ENCODE results near the gene PRKCSH. TPM values are rescaled to one million over a fixed set of nuclear protein-coding genes. Genes with fewer than 3 reads are reported as not detected.

The PRKCSH gene
- total RNA-seq, 8 experiments from 2014 or later: 160 to 255 (median 196) TPM

- peak overlapping the region; percentile 75 to 98 (median 84) for H3K4me3 ChIP-seq
- in situ Hi-C loops (cut with MboI; ENCODE audit: low pct_unique_long_range_greater_than_20kb in 2 of 9, low sequenced_read_pairs in 9 of 9, unreplicated experiment in 9 of 9): loop anchor here in 3 of 9 experiments (25.0 kb wide), 1 partner anchor 191 kb away; the partner anchor contains the start of gene TSPAN16 (in 3 of the 3)
- H3K27ac ChIP-seq: peak overlapping the region; percentile 86 to 93
- WGBS, 10 experiments: 69 to 100% (median 80%) methylated on average over 1 to 7 of the region's 19 CpGs; no CpG with 5 or more reads in 5 of the 10 experiments
- no peak for ATAC-seq (replicated peaks in 6 of 8)
- H3K4me1 ChIP-seq (replicated peaks in 1 of 2): peaks cover 0 to 10% of the 10 kb centered on the region in 2 donors
Observed at GRCh38 chr19:11478167-11479089, 43.0 kb downstream of the PRKCSH start.

- ATAC-seq (replicated peaks in 6 of 8): peak in 5 of 8 experiments; percentile 30 to 44 (median 43)
Observed at GRCh38 chr19:11479090-11479897, 43.9 kb downstream of the PRKCSH start.

DNA sequence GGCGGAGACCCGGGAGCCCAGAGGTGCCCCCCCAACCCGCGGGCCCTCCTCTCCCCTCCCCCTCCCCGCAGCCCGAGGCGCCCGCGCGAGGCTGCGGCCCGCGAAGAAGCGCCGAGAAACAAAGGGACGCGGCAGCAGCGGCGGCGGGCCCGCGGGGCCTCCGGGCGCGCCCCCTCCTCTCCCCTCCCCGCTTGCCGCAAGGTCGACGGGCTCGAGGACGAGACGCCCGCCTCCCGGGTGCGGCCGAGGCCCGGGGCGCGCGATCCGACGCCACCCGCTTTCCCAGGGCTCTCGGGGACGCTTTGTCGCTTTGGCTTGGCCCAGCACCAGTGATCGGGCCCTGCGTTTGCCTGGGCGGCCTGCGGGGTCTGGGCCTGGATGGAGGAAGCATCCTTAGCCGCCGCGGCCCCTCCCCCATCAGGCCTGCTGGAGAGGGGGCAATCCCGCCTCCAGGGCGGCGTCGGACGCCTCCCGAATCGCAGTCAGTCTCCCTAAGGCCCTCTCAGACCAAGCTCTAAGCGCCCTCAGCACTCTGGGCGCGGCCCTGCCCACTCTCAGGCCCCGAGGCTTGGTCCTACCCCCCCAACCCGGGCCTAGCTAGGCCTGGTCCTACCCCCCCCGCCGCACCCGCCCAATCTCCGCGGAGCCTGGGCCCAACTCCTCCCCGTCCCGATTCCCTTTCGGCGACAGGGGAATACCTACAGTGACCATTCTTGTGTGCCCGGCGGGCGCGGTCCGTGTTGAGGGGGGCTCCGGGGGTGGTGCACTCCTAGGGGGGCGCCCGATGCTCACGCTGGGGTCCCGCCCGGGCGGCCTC, 44.7 kb downstream of the PRKCSH start:
- peak overlapping the region; percentile 86 to 93 for H3K27ac ChIP-seq
- 0% methylated on average over 2 to 3 of the region's 86 CpGs; no CpG with 5 or more reads in 8 of the 10 experiments for WGBS, 10 experiments
- in situ Hi-C loops (cut with MboI; ENCODE audit: low pct_unique_long_range_greater_than_20kb in 2 of 9, low sequenced_read_pairs in 9 of 9, unreplicated experiment in 9 of 9): loop anchor here in 3 of 9 experiments (25.0 kb wide), 1 partner anchor 193 kb away; the partner anchor contains the start of gene TSPAN16 (in 3 of the 3)

More at GRCh38 chr19:11479090-11479897, 43.9 kb downstream of the PRKCSH start:
- H3K4me3 ChIP-seq: peak overlapping the region; percentile 75 to 98 (median 84)
- WGBS, 10 experiments: 30 to 80% methylated on average over 1 to 8 of the region's 62 CpGs; no CpG with 5 or more reads in 8 of the 10 experiments
- in situ Hi-C loops (cut with MboI; ENCODE audit: low pct_unique_long_range_greater_than_20kb in 2 of 9, low sequenced_read_pairs in 9 of 9, unreplicated experiment in 9 of 9): loop anchor here in 3 of 9 experiments (25.0 kb wide), 1 partner anchor 192 kb away; the partner anchor contains the start of gene TSPAN16 (in 3 of the 3)
- H3K27ac ChIP-seq: peak overlapping the region; percentile 86 to 93
- peaks cover 0 to 10% of the 10 kb centered on the region in 2 donors for H3K4me1 ChIP-seq (replicated peaks in 1 of 2)

DNA sequence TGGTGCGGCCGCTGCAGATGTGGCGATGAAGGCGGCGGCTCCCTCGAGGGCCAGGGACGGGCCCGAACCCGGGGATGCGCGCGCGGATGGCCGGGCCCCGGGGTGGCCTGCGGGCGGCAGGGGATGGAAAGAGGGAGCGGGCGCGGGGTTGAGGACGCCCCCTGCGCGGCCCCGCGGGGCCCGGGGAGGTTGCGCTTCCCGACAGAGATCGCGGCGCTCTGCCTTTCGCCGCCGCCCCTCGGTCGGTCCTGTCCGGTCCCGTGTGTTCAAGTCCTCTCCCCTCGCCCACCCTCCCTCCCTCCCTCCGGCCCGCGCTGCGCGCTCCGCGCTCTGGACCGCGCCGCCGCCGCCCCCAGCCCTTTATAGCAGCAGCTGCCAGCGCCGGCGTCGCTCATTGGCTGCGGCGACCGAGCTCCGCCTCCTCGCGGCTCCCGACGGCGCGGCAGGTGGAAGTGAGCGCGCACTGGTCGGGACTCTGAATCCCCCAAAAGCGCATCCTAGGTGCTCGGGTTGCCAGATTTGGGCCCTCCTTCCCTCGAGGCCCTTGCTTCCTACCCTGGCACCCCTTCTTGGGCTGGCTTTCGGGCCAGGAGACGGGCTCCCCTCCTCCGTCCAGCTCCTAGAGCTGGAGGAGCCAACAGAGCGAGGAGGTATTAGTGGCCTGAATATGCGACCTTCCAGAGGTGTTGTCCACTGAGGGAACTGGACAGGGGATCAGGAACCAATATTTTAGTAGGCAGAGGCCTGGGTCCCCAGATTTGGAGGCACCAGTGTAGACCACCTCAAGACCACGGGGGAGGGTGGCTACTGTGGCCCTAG, 45.5 kb downstream of the PRKCSH start, which contains the start of gene ELAVL3:
Gene ELAVL3 (minus strand): TSS at position 332 of the 819 bp plus-strand sequence. CDS start 438 bp downstream, outside the sequence.
- Histone ChIP-seq H3K4me3 (peak within 1 kb of the TSS; percentile 75 to 98 (median 84)), H3K4me1 (replicated peaks in 1 of 2) (peaks cover 0 to 10% of the 10 kb centered on the region in 2 donors), H3K27ac (peak within 1 kb of the TSS; percentile 86 to 93)
- WGBS, 10 experiments: 11 to 50% (median 20%) methylated on average over 1 to 3 of the region's 77 CpGs; no CpG with 5 or more reads in 7 of the 10 experiments
- peak in 5 of 8 experiments; percentile 7 to 16 (median 14) for ATAC-seq (replicated peaks in 6 of 8)
- in situ Hi-C loops (cut with MboI; ENCODE audit: low pct_unique_long_range_greater_than_20kb in 2 of 9, low sequenced_read_pairs in 9 of 9, unreplicated experiment in 9 of 9): loop anchor here in 3 of 9 experiments (25.0 kb wide), 1 partner anchor 194 kb away; the partner anchor contains the start of gene TSPAN16 (in 3 of the 3)

More for the DNA sequence above, 44.7 kb downstream of the PRKCSH start:
- Histone ChIP-seq H3K4me3 (peak overlapping the region; percentile 75 to 98 (median 84)), H3K4me1 (replicated peaks in 1 of 2) (peaks cover 0 to 10% of the 10 kb centered on the region in 2 donors)
- ATAC-seq (replicated peaks in 6 of 8): peak in 5 of 8 experiments; percentile 0 to 2 (median 1)

DNA sequence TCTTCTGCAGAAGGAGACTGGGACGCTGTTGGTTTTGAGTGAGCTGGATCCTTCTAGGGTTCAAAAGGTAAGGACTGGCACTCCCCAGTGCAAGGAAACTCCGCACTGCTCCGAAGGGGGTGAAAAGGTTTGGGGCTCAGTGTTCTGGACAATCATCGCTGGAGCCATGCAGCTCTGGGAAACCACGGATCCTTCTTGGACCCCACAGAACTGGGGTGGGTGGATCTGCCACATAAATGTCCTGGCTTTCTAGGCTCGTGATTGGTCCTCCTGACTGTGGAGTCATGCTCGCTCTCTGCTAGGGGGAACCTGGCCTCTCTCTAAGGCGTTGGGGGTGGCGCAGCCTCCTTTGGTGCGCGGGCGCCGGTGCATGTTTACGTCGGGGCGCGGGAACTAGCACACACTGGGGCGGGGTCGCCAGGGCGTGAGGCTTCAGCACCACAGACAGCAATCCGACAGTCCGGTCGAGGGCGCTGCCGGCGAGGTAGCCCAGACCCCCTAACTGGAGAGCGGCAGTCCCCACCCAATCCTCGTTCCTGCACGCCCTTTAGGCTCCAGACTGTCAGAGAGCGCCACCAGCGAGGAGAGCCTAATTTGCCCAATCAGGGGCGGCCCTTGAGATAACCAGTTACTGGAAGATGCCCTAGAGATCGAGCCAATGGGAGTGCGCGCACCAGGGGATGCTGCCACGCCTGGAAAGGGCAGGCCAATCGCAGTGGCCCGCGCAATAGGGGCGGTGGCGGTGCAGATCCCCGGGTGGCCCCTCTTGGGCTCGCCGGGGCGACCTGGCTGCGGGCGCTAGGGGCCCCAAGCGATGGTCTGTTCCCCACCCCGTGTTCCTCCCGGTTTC, 46.3 kb downstream of the PRKCSH start:
- 0 to 65% (median 27%) methylated on average over 1 to 9 of the region's 50 CpGs; no CpG with 5 or more reads in 3 of the 10 experiments for WGBS, 10 experiments
- H3K27ac ChIP-seq: peak overlapping the region; percentile 76 to 79
- in situ Hi-C loops (cut with MboI; ENCODE audit: low pct_unique_long_range_greater_than_20kb in 2 of 9, low sequenced_read_pairs in 9 of 9, unreplicated experiment in 9 of 9): loop anchor here in 3 of 9 experiments (25.0 kb wide), 1 partner anchor 194 kb away; the partner anchor contains the start of gene TSPAN16 (in 3 of the 3)

GRCh38 chr19:11482384-11483050, 47.1 kb downstream of the PRKCSH start:
- H3K27ac ChIP-seq: peak overlapping the region; percentile 76 to 79
- peaks cover 0 to 10% of the 10 kb centered on the region in 2 donors for H3K4me1 ChIP-seq (replicated peaks in 1 of 2)
- in situ Hi-C loops (cut with MboI; ENCODE audit: low pct_unique_long_range_greater_than_20kb in 2 of 9, low sequenced_read_pairs in 9 of 9, unreplicated experiment in 9 of 9): loop anchor here in 3 of 9 experiments (25.0 kb wide), 1 partner anchor 195 kb away; the partner anchor contains the start of gene TSPAN16 (in 3 of the 3)
- ATAC-seq (replicated peaks in 6 of 8): peak; percentile 34 to 81 (median 49)
- 0 to 40% (median 0%) methylated on average over 2 to 3 of the region's 58 CpGs; no CpG with 5 or more reads in 7 of the 10 experiments for WGBS, 10 experiments
- peak overlapping the region; percentile 35 to 98 (median 75) for H3K4me3 ChIP-seq

More for the DNA sequence above, 46.3 kb downstream of the PRKCSH start:
- H3K4me1 ChIP-seq (replicated peaks in 1 of 2): peaks cover 0 to 10% of the 10 kb centered on the region in 2 donors
- H3K4me3 ChIP-seq: peak overlapping the region; percentile 35 to 98 (median 75)
- ATAC-seq (replicated peaks in 6 of 8): peak; percentile 71 to 90 (median 78)

GRCh38 chr19:11483366-11484111, 48.1 kb downstream of the PRKCSH start:
- in situ Hi-C loops (cut with MboI; ENCODE audit: low pct_unique_long_range_greater_than_20kb in 2 of 9, low sequenced_read_pairs in 9 of 9, unreplicated experiment in 9 of 9): loop anchor here in 3 of 9 experiments (25.0 kb wide), 1 partner anchor 196 kb away; the partner anchor contains the start of gene TSPAN16 (in 3 of the 3)
- peaks cover 0 to 9% of the 10 kb centered on the region in 2 donors for H3K4me1 ChIP-seq (replicated peaks in 1 of 2)
- no peak overlapping the region for H3K4me3 ChIP-seq
- H3K27ac ChIP-seq: no peak overlapping the region
- WGBS, 10 experiments: 80 to 100% (median 97%) methylated on average over 1 to 16 of the region's 57 CpGs; no CpG with 5 or more reads in 7 of the 10 experiments
- no peak for ATAC-seq (replicated peaks in 6 of 8)

GRCh38 chr19:11485245-11485837, 49.9 kb downstream of the PRKCSH start:
- Histone ChIP-seq H3K4me3 (no peak overlapping the region), H3K27ac (no peak overlapping the region), H3K4me1 (replicated peaks in 1 of 2) (peaks cover 0 to 2% of the 10 kb centered on the region in 2 donors)
- no peak for ATAC-seq (replicated peaks in 6 of 8)
- 80 to 100% (median 87%) methylated on average over 2 to 4 of the region's 13 CpGs; no CpG with 5 or more reads in 7 of the 10 experiments for WGBS, 10 experiments
- in situ Hi-C loops (cut with MboI; ENCODE audit: low pct_unique_long_range_greater_than_20kb in 2 of 9, low sequenced_read_pairs in 9 of 9, unreplicated experiment in 9 of 9): loop anchor here in 3 of 9 experiments (25.0 kb wide), 1 partner anchor 198 kb away; the partner anchor contains the start of gene TSPAN16 (in 3 of the 3)

Data from motor neuron (in vitro differentiated cells).